ENCODE measurements around the gene FAM114A2.

FAM114A2 gene

GRCh38 chr5:154065971-154066370, 27.3 kb upstream of the FAM114A2 start:
- TF ChIP-seq CTCF (IDR thresholded peaks at IDR 0.05; ENCODE audit: extremely low read depth, insufficient read depth, missing control alignments) = no peak
- no peak for DNase-seq (ENCODE audit: low spot score)
- in situ Hi-C loops (cut with MboI; ENCODE audit: low pct_unique_long_range_greater_than_20kb, low sequenced_read_pairs, unreplicated experiment) = loop anchor here (10.0 kb wide), 1 partner anchor 349 kb away; no protein-coding TSS in a partner anchor

GRCh38 chr5:154063372-154063771, 24.7 kb upstream of the FAM114A2 start:
- DNase-seq (ENCODE audit: low spot score) = no peak
- in situ Hi-C loops (cut with MboI; ENCODE audit: low pct_unique_long_range_greater_than_20kb, low sequenced_read_pairs, unreplicated experiment) = loop anchor here (10.0 kb wide), 1 partner anchor 351 kb away; no protein-coding TSS in a partner anchor

GRCh38 chr5:154060606-154061005, 21.9 kb upstream of the FAM114A2 start:
- no peak for TF ChIP-seq CTCF (IDR thresholded peaks at IDR 0.05; ENCODE audit: extremely low read depth, insufficient read depth, missing control alignments)
- in situ Hi-C loops (cut with MboI; ENCODE audit: low pct_unique_long_range_greater_than_20kb, low sequenced_read_pairs, unreplicated experiment) = loop anchor here (10.0 kb wide), 1 partner anchor 354 kb away; no protein-coding TSS in a partner anchor
- DNase-seq (ENCODE audit: low spot score) = no peak

More at GRCh38 chr5:154063372-154063771, 24.7 kb upstream of the FAM114A2 start:
- no peak for TF ChIP-seq CTCF (IDR thresholded peaks at IDR 0.05; ENCODE audit: extremely low read depth, insufficient read depth, missing control alignments)

- DNase-seq (ENCODE audit: low spot score) = no peak
- in situ Hi-C loops (cut with MboI; ENCODE audit: low pct_unique_long_range_greater_than_20kb, low sequenced_read_pairs, unreplicated experiment) = no loop called here
- TF ChIP-seq CTCF (IDR thresholded peaks at IDR 0.05; ENCODE audit: extremely low read depth, insufficient read depth, missing control alignments) = no peak
Measured at GRCh38 chr5:154059583-154059982, 20.9 kb upstream of the FAM114A2 start.

GRCh38 chr5:154059039-154059430, 20.3 kb upstream of the FAM114A2 start:
- no peak for TF ChIP-seq CTCF (IDR thresholded peaks at IDR 0.05; ENCODE audit: extremely low read depth, insufficient read depth, missing control alignments)
- no peak for DNase-seq (ENCODE audit: low spot score)
- in situ Hi-C loops (cut with MboI; ENCODE audit: low pct_unique_long_range_greater_than_20kb, low sequenced_read_pairs, unreplicated experiment) = no loop called here

- in situ Hi-C loops (cut with MboI; ENCODE audit: low pct_unique_long_range_greater_than_20kb, low sequenced_read_pairs, unreplicated experiment) = no loop called here
- no peak for TF ChIP-seq CTCF (IDR thresholded peaks at IDR 0.05; ENCODE audit: extremely low read depth, insufficient read depth, missing control alignments)
- DNase-seq (ENCODE audit: low spot score) = no peak
Measured at GRCh38 chr5:154058055-154059038, 19.6 kb upstream of the FAM114A2 start.

Data from GM13977 (cell line).